ENCODE results near the gene DPH7.

GRCh38 chr9:137558127-137558526 lies 20.6 kb downstream of the DPH7 start:
- TF ChIP-seq CTCF (IDR thresholded peaks at IDR 0.05; ENCODE audit: poor library complexity) (no peak), EZH2phosphoT487 (IDR thresholded peaks at IDR 0.05; ENCODE audit: low read depth, severe bottlenecking, unreplicated experiment) (no peak)

All from hepatocyte (in vitro differentiated cells).